Endothelial cell of hepatic sinusoid (primary cell): Measurements from ENCODE around the gene TAGLN.

Source experiments
- in situ Hi-C: cut with HindIII; loops from 2 replicates; pipeline ENCODE4 v1.10.0; 2017; ENCODE audit warnings: low sequenced_read_pairs

The TAGLN gene

DNA sequence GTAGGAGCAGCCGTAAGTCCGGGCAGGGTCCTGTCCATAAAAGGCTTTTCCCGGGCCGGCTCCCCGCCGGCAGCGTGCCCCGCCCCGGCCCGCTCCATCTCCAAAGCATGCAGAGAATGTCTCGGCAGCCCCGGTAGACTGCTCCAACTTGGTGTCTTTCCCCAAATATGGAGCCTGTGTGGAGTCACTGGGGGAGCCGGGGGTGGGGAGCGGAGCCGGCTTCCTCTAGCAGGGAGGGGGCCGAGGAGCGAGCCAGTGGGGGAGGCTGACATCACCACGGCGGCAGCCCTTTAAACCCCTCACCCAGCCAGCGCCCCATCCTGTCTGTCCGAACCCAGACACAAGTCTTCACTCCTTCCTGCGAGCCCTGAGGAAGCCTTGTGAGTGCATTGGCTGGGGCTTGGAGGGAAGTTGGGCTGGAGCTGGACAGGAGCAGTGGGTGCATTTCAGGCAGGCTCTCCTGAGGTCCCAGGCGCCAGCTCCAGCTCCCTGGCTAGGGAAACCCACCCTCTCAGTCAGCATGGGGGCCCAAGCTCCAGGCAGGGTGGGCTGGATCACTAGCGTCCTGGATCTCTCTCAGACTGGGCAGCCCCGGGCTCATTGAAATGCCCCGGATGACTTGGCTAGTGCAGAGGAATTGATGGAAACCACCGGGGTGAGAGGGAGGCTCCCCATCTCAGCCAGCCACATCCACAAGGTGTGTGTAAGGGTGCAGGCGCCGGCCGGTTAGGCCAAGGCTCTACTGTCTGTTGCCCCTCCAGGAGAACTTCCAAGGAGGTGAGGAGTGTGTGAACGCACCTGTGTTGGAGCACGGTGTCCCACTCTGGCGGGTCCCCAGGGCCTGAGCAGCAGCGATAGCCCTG is at the start of gene TAGLN:
TAGLN (plus strand) TSS at position 318 of the 863 bp plus-strand sequence. CDS start 3,644 bp downstream, outside the sequence.
- in situ Hi-C loops = no loop called here

DNA sequence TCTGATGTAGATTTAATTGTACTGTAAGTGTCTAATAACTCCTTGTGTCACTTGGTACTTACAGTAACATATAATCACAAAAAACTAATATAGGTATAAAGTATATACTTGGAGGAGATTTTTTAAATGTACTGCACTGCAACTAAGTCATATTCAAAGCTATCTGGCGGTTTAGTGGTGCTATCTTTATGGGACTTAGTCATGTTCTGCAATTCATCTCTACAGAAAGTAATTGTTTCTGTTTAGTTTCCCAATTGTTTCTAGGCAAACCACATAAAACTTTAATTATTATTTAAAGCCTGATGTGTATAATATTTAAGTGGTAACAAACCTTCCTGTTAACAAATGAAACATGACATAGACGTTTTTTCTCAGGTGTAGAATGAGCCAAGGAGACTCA is 47.1 kb upstream of the TAGLN start:
- in situ Hi-C loops = no loop called here

GRCh38 chr11:117154468-117154867 is 44.7 kb upstream of the TAGLN start:
- in situ Hi-C loops = no loop called here

DNA sequence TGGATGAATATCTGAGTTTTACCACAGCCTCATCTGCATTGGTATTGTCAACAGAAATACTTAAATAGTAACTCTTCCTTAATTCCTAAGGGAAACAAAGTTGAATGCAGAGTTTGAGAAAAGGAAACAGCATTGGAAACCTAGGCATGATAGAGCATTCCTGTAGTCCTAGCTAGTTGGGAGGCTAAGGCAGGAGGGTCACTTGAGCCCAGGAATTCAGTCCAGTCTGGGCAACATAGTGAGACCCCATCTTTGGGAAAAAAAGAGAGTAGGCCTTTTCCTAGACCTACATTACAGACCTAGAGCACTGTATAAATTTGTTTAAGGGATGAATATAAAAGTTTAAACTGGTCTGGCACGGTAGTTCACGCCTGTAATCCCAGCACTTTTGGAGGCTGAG is 41.7 kb upstream of the TAGLN start:
- in situ Hi-C loops = no loop called here

- in situ Hi-C loops = no loop called here
Observed at GRCh38 chr11:117159892-117160291, 39.3 kb upstream of the TAGLN start.

DNA sequence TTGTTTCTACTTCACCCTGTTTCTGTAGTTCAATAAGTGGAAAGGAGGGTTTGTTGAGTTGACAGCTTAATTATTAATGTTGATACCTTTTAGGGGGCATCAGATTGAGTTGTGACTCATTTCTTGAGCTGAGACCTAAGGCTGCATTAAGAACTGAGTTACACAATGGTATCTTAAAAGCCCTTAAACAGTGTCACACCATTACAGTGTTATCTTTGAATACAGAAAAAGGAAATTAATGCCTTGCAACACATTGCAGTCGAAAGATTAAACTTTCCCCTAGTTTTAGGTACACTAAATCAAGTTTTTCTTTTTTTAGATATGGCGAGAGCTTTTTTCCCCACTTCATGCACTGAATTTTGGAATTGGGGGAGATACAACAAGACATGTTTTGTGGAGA is 38.3 kb upstream of the TAGLN start:
- in situ Hi-C loops = no loop called here

DNA sequence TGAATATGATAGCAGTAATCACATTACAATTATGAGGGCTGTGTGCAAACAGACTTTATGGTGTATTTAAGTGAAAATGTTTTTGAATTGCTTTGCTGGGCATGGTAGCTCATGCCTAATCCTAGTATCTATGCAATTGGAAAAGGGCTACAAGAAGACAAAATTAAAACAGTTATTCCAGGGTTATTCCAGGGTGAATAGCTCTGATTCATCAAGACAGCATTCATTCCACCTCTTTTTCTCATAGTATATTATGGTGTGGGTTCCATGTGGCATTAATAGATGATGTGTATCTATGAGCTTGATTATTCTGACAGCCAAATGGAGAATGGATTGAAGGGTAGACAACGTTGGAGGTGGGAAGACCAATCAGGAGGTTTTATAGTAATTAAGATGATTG is 32.7 kb upstream of the TAGLN start:
- in situ Hi-C loops = no loop called here

DNA sequence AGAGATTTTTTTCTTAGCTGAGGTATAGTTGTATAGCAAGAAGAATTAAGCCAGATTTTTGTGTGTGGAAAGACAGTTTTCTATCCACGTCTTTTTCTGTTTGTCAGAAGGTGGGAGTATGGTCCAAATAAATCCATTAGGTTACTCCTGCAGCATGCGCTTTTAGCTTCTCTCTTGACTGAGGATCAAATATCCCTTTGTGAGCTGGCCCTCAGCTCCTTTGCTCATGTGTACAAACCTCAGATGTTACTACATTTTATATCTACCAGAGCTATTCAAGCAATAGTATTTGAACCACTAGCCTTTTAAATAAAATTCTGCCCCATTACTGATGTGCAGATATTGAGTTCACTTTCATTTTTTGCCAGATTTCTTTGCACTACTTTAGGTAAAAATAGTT is 29.4 kb upstream of the TAGLN start:
- in situ Hi-C loops = no loop called here

DNA sequence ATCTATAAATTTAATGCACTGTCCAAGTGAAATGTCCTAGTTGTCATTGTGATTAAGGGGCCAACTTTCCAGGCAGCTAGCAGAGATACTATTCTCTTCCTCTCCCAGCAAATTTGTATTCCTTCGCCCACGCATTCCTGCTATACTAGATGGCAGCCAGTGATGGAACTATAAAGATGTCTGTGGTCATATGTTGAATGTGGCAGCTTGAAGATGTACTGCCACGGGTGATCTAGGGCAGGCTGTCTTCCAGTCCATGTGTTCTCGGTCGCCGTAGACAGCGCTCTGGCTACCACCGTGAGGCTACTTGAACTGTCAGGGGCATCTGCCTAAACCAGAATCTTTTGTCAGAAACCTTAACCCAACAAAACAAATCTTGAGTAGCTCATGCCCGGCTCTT is 29.0 kb upstream of the TAGLN start:
- in situ Hi-C loops = no loop called here

DNA sequence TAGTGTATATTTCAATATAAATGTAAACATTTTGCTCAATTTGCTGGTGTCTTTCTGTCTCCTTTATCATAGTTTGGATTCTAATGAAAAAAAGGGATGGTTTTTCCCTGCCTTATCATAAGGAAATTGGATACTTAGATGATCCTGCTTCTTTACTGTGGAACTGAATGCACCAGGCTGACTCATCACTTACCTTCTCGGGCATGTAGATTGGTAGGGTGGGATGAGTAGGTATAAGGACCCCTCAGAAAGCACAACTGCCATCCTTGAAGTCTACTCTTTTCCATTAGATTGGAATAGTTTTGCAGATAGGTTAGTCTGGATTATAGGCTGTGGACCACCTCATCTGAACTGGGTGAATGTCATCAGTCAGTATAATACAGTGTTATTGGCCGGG is 28.2 kb upstream of the TAGLN start:
- in situ Hi-C loops = no loop called here

DNA sequence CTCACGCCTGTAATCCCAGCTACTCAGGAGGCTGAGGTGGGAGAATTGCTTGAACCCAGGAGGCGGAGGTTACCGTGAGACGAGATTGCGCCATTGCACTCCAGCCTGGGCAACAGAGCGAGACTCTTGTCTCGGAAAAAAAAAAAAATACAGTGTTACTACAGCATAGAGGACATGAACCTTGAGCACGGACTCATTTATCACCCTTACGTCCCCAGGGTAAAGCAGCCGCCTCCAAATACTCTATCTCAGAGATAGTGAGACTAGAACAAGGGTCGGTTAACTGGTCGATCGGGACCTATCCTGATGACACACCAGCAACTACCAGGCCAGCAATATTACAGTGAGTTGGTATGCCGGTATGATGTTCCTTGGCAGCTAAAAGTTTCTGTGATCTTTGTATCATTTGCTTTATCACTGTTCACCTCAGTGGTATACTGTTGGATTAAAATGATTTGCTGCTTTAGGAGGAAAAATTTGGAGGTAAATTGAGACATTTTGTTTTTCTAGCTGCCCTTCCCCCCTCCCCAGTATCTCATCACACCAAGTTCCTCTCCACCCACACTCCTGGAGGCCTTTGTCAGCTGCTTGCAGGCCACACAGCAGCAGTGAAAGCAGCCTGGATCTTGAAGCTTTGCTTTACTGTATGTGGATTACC is 27.6 kb upstream of the TAGLN start:
- in situ Hi-C loops = no loop called here

- in situ Hi-C loops = no loop called here
Observed at GRCh38 chr11:117172724-117173421, 26.3 kb upstream of the TAGLN start.

DNA sequence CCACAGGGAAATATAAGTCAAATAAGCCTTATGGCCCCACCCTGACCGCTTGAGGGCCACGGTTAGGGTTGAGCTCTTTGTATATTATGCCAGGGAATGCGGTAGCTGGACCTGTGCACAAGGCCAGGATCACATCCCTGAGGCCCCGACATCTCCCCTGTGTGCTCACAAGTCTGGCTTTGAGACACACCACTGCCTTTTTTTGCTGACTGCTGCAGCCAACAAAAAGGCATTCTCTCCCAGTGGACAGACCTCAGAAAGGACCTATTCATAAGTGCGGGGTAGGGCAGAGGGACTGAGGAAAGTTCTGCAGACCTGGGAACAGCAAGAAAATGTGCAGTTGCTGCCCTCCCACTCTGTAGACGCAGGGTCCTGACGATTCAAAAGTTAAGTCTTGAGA is 24.1 kb upstream of the TAGLN start:
- in situ Hi-C loops = loop anchor here (5.0 kb wide), 1 partner anchor 62 kb away; no protein-coding TSS in a partner anchor

DNA sequence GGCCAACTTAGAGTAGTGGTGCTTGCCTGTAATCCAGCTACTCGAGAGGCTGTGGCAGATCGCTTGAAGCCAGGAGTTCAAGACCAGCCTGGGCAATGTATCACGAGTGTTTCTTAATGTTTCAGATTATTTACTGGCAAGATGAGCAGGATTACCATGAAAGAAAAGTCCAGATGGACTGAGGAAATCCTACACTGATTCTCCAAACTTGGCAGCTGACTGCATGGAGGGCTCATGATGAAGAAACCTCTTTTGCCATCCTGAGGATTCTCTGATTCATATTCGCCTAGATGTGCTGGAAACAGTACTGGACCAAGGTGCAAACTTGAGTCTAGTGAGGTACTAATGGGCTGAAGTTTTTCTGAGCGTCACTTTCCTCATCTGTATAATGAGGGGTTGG is 23.4 kb upstream of the TAGLN start:
- in situ Hi-C loops = loop anchor here (5.0 kb wide), 1 partner anchor 62 kb away; no protein-coding TSS in a partner anchor

DNA sequence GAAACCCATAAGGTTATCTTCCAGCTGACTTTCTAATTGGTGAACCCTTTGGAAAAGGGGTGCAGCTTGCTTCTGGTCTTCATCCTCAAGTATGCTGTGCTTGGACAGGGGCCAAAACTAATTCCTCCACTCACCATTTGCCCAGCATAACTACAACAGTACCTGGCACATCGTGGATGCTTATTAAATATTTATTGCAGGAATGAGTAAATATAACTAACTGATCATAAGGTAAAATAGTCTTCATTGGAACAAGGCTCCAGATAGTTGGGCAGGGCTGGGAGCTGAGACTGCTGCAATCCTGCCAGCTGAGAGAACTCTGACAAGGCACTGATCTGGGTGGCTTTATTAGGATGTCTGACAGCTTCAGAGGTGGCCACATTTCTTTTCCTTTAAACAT is 23.0 kb upstream of the TAGLN start:
- in situ Hi-C loops = loop anchor here (5.0 kb wide), 1 partner anchor 61 kb away; no protein-coding TSS in a partner anchor

GRCh38 chr11:117177534-117178209 is 21.5 kb upstream of the TAGLN start:
- in situ Hi-C loops = loop anchor here (5.0 kb wide), 1 partner anchor 60 kb away; no protein-coding TSS in a partner anchor

DNA sequence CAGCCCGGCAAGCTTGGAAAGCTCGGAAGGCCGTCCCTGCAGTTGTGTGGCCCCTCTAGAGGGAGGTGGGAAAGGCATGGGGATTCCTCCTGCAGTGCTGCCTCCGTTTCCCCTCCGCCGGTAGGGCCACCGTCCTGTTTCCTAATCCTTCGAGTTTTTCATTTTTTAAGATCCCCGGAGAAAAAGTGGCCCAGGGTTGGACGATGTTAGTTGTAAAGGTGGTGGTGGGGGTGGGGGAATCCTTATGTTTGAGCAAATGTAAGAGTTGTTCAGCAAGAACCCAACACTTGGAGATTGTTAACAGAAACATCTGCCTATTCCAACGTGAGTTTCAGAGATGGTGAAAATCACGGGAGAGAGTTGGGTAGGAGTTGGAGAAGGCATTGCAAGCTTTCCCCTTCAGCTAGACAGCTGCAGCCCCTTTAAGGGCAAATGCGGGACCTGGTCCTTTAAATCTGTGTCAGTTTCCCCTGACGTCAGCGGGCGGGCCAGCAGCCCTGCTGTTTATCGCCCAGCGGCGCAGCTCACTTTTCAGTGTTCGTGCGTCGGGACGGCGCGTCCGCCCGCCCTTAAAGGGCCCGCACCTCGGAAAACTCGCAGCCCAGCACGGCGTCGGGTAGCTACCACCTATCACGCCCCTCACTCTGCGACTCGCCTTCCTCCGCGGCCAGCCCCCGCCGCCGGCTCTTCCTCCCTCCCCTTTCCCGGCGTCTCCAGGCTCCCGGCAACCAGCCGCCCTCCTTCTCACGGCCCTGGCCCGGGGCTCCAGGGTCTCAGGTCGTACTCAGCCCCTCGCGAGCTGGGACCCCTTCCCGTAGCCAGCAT is 20.7 kb upstream of the TAGLN start, which contains the start of gene SIDT2:
SIDT2 (plus strand) TSS at position 534 of the 825 bp plus-strand sequence. CDS start 521 bp downstream, outside the sequence.
- in situ Hi-C loops = loop anchor here (5.0 kb wide), 1 partner anchor 59 kb away; no protein-coding TSS in a partner anchor

- in situ Hi-C loops = loop anchor here (5.0 kb wide), 1 partner anchor 58 kb away; no protein-coding TSS in a partner anchor
Observed at GRCh38 chr11:117179048-117179999, 19.8 kb upstream of the TAGLN start.

DNA sequence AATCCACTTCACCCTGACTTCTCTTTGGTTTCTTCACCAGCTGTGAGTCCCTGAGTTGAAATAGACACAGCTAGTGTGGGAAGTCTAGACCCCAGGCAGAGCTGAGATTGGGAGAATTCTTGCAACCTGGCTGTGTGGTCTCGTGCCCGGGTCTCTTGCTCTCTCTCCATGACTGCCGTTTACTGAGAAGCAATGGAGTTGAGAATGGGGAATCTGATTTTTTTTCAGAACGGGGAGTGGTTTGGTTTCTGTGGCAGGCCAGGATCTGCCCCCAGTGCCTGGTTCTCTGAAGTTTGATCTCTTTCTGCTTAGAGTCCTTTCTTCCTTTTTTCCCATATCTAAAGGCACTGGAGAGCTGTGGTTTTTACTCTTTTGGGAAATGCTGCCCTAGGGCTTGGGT is 19.1 kb upstream of the TAGLN start:
- in situ Hi-C loops = no loop called here
